Progenitor cell of endocrine pancreas (in vitro differentiated cells): ENCODE data around the gene AGXT. TPM values are rescaled to one million over a fixed set of nuclear protein-coding genes. Genes with fewer than 3 reads are reported as not detected.

Experiments used
- DNase-seq: peaks from one replicate; pipeline ENCODE4 v3.0.0; 2021; ENCODE audit warnings: low spot score; ENCODE audit not compliant: unreplicated experiment
- H3K27ac Mint-ChIP-seq: 2 replicates; pipeline ENCODE4 v1.8.0; 2021; ENCODE audit warnings: mild to moderate bottlenecking, moderate library complexity, mixed read lengths
- H3K27me3 Mint-ChIP-seq: 2 replicates; pipeline ENCODE4 v1.8.0; 2021; ENCODE audit warnings: mixed read lengths
- H3K36me3 Mint-ChIP-seq: 2 replicates; pipeline ENCODE4 v1.8.0; 2022; ENCODE audit warnings: mixed read lengths; ENCODE audit not compliant: insufficient read depth
- H3K4me1 Mint-ChIP-seq: 2 replicates; pipeline ENCODE4 v1.8.0; 2021; ENCODE audit warnings: low read depth, mixed read lengths
- H3K4me3 Mint-ChIP-seq: 2 replicates; pipeline ENCODE4 v1.8.0; 2021; ENCODE audit warnings: low read depth, mild to moderate bottlenecking, moderate library complexity, mixed read lengths
- H3K9me3 Mint-ChIP-seq: 2 replicates; pipeline ENCODE4 v1.8.0; 2021; ENCODE audit warnings: low read depth, mixed read lengths
- total RNA-seq: library from RNA; stranded (reverse); gene quantifications from 2 replicates; pipeline ENCODE4 v1.2.1, GENCODE V29; 2021
- TF ChIP-seq, protein P1 (sequence below): fragments of 200-600 bp; sonication (generic); IDR thresholded peaks from one replicate; pipeline ENCODE4 v1.5.0; 2021; ENCODE audit warnings: antibody characterized with exemption, mild to moderate bottlenecking; ENCODE audit not compliant: unreplicated experiment

The AGXT gene
- total RNA-seq, 1 donor from 2014 or later, result 1.2 TPM

GRCh38 chr2:240872317-240873097 lies 3.9 kb downstream of the AGXT start:
- peaks cover 15% of the 10 kb centered on the region for H3K4me1 Mint-ChIP-seq
- H3K4me3 Mint-ChIP-seq, result no peak overlapping the region
- no peaks in the 10 kb centered on the region for H3K36me3 Mint-ChIP-seq
- no peak for DNase-seq
- no peaks in the 10 kb centered on the region for H3K27me3 Mint-ChIP-seq
- TF ChIP-seq, protein P1, sequence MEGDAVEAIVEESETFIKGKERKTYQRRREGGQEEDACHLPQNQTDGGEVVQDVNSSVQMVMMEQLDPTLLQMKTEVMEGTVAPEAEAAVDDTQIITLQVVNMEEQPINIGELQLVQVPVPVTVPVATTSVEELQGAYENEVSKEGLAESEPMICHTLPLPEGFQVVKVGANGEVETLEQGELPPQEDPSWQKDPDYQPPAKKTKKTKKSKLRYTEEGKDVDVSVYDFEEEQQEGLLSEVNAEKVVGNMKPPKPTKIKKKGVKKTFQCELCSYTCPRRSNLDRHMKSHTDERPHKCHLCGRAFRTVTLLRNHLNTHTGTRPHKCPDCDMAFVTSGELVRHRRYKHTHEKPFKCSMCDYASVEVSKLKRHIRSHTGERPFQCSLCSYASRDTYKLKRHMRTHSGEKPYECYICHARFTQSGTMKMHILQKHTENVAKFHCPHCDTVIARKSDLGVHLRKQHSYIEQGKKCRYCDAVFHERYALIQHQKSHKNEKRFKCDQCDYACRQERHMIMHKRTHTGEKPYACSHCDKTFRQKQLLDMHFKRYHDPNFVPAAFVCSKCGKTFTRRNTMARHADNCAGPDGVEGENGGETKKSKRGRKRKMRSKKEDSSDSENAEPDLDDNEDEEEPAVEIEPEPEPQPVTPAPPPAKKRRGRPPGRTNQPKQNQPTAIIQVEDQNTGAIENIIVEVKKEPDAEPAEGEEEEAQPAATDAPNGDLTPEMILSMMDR, result no peak
- H3K27ac Mint-ChIP-seq, result no peak overlapping the region
- H3K9me3 Mint-ChIP-seq, result no peaks in the 10 kb centered on the region

DNA sequence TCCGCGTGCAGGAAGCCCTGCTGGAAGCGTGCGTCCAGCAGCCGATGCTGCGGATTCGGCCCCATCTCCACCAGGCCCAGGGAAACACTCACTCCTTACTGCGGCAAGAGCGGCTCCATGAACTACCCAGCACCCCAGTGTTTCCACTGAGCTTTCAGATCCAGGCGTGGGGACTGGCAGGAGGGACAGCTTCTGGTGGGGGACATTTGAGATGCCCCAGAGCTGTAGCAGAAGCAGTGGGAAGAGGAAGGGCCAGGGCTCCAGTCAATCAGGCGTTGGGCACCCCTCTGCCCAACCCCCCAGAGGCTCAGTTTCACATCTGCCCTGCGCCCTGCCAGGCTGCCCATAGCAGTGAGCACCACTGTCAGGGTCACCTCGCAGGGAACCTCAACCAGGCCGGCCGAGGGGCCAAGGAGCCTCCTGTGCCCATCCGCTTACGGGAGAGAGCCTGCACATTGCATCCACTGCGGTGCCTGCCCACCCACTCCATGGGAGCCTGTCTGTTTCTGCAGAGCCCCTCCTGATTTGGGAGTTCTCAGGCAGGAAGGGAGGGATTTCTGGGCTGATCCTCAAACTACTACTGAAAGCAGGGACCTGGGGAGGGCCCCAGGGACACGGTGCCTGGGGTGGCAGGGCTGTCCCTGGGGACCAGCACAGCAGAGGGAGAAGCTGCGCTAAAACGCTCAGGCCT lies 4.6 kb downstream of the AGXT start:
- Mint-ChIP-seq H3K27ac (no peak overlapping the region), H3K4me1 (peaks cover 10% of the 10 kb centered on the region), H3K4me3 (no peak overlapping the region), H3K36me3 (no peaks in the 10 kb centered on the region), H3K9me3 (no peaks in the 10 kb centered on the region), H3K27me3 (no peaks in the 10 kb centered on the region)
- TF ChIP-seq, protein P1, result no peak
- DNase-seq, result no peak

GRCh38 chr2:240873805-240874714 lies 5.4 kb downstream of the AGXT start:
- TF ChIP-seq, protein P1, result peak; percentile 22
- Mint-ChIP-seq H3K27ac (peak overlapping the region; percentile 34), H3K27me3 (no peaks in the 10 kb centered on the region), H3K4me3 (no peak overlapping the region), H3K4me1 (peaks cover 8% of the 10 kb centered on the region), H3K36me3 (no peaks in the 10 kb centered on the region), H3K9me3 (no peaks in the 10 kb centered on the region)
- DNase-seq, result peak; percentile 47

GRCh38 chr2:240874715-240875227 lies 6.1 kb downstream of the AGXT start:
- no peaks in the 10 kb centered on the region for H3K36me3 Mint-ChIP-seq
- H3K4me3 Mint-ChIP-seq, result no peak overlapping the region
- TF ChIP-seq, protein P1, result no peak
- no peaks in the 10 kb centered on the region for H3K9me3 Mint-ChIP-seq
- H3K27ac Mint-ChIP-seq, result no peak overlapping the region
- peaks cover 5% of the 10 kb centered on the region for H3K4me1 Mint-ChIP-seq
- DNase-seq, result no peak
- no peaks in the 10 kb centered on the region for H3K27me3 Mint-ChIP-seq
